Measurements from ENCODE around the gene PREX1. TPM values are rescaled to one million over a fixed set of nuclear protein-coding genes. Genes with fewer than 3 reads are reported as not detected.

Gene PREX1
- total RNA-seq, 1 experiment from 2014 or later, result 9.5 TPM

GRCh38 chr20:48708630-48709029 is 119.2 kb downstream of the PREX1 start:
- no peaks in the 10 kb centered on the region for H3K9me3 Mint-ChIP-seq (ENCODE audit: unreplicated experiment)
- no peak overlapping the region for H3K4me3 Mint-ChIP-seq (ENCODE audit: unreplicated experiment)
- peaks cover 16% of the 10 kb centered on the region for H3K4me1 Mint-ChIP-seq (ENCODE audit: low read depth, unreplicated experiment)
- Histone ChIP-seq H3K4me1 (peaks cover 7% of the 10 kb centered on the region), H3K27me3 (replicated peaks; ENCODE audit: control insufficient read depth, insufficient read depth, low read length) (no peaks in the 10 kb centered on the region), H3K4me3 (ENCODE audit: low read depth, low read length) (no peak overlapping the region), H3K36me3 (ENCODE audit: control insufficient read depth, insufficient read depth, low read length) (no peaks in the 10 kb centered on the region), H3K9me3 (no peaks in the 10 kb centered on the region)
- POLR2A ChIA-PET, result no interaction called here
- BruUV-seq (replicated peaks), result no TSS peak
- H3K27me3 Mint-ChIP-seq (ENCODE audit: insufficient read depth, unreplicated experiment), result no peaks in the 10 kb centered on the region
- no peak for DNase-seq
- H3K36me3 Mint-ChIP-seq (ENCODE audit: insufficient read depth, unreplicated experiment), result no peaks in the 10 kb centered on the region
- intact Hi-C loops (cut with micrococcal nuclease; ENCODE audit: unreplicated experiment), result no loop called here
- H3K27ac Mint-ChIP-seq (ENCODE audit: unreplicated experiment), result peak overlapping the region; percentile 3
- TF ChIP-seq CTCF (IDR thresholded peaks at IDR 0.05; ENCODE audit: insufficient read depth in 1 of 2, low read depth in 1 of 2, low read length in 1 of 2, severe bottlenecking in 1 of 2, unreplicated experiment in 1 of 2), result no peak
- CTCF ChIA-PET, result no interaction called here

GRCh38 chr20:48708116-48708515 is 119.7 kb downstream of the PREX1 start:
- H3K27ac Mint-ChIP-seq (ENCODE audit: unreplicated experiment), result peak overlapping the region; percentile 3
- no peaks in the 10 kb centered on the region for H3K36me3 Mint-ChIP-seq (ENCODE audit: insufficient read depth, unreplicated experiment)
- no peaks in the 10 kb centered on the region for H3K9me3 Mint-ChIP-seq (ENCODE audit: unreplicated experiment)
- no peak for TF ChIP-seq CTCF (IDR thresholded peaks at IDR 0.05; ENCODE audit: insufficient read depth in 1 of 2, low read depth in 1 of 2, low read length in 1 of 2, severe bottlenecking in 1 of 2, unreplicated experiment in 1 of 2)
- peaks cover 16% of the 10 kb centered on the region for H3K4me1 Mint-ChIP-seq (ENCODE audit: low read depth, unreplicated experiment)
- Histone ChIP-seq H3K9me3 (no peaks in the 10 kb centered on the region), H3K4me3 (ENCODE audit: low read depth, low read length) (no peak overlapping the region), H3K4me1 (peaks cover 7% of the 10 kb centered on the region), H3K36me3 (ENCODE audit: control insufficient read depth, insufficient read depth, low read length) (no peaks in the 10 kb centered on the region), H3K27me3 (replicated peaks; ENCODE audit: control insufficient read depth, insufficient read depth, low read length) (no peaks in the 10 kb centered on the region)
- no peaks in the 10 kb centered on the region for H3K27me3 Mint-ChIP-seq (ENCODE audit: insufficient read depth, unreplicated experiment)
- intact Hi-C loops (cut with micrococcal nuclease; ENCODE audit: unreplicated experiment), result no loop called here
- POLR2A ChIA-PET, result no interaction called here
- H3K4me3 Mint-ChIP-seq (ENCODE audit: unreplicated experiment), result no peak overlapping the region
- no TSS peak for BruUV-seq (replicated peaks)
- CTCF ChIA-PET, result interaction anchor here (1.7 kb wide), 1 partner anchor 50 kb away, joined by 5 read pairs; no protein-coding TSS in a partner anchor
- no peak for DNase-seq

GRCh38 chr20:48706710-48707365 is 121.0 kb downstream of the PREX1 start:
- ChIA-PET CTCF (interaction anchor here (1.0 to 1.7 kb wide), 2 partner anchors 9 to 49 kb away, joined by 3 to 5 read pairs; no protein-coding TSS in a partner anchor), POLR2A (no interaction called here)
- H3K27me3 Mint-ChIP-seq (ENCODE audit: insufficient read depth, unreplicated experiment), result no peaks in the 10 kb centered on the region
- H3K4me1 Mint-ChIP-seq (ENCODE audit: low read depth, unreplicated experiment), result peaks cover 16% of the 10 kb centered on the region
- Histone ChIP-seq H3K27me3 (replicated peaks; ENCODE audit: control insufficient read depth, insufficient read depth, low read length) (no peaks in the 10 kb centered on the region), H3K36me3 (ENCODE audit: control insufficient read depth, insufficient read depth, low read length) (no peaks in the 10 kb centered on the region), H3K4me3 (ENCODE audit: low read depth, low read length) (no peak overlapping the region), H3K9me3 (no peaks in the 10 kb centered on the region), H3K4me1 (peaks cover 7% of the 10 kb centered on the region)
- no peaks in the 10 kb centered on the region for H3K36me3 Mint-ChIP-seq (ENCODE audit: insufficient read depth, unreplicated experiment)
- intact Hi-C loops (cut with micrococcal nuclease; ENCODE audit: unreplicated experiment), result no loop called here
- no peak overlapping the region for H3K27ac Mint-ChIP-seq (ENCODE audit: unreplicated experiment)
- no peaks in the 10 kb centered on the region for H3K9me3 Mint-ChIP-seq (ENCODE audit: unreplicated experiment)
- TF ChIP-seq CTCF (IDR thresholded peaks at IDR 0.05; ENCODE audit: insufficient read depth in 1 of 2, low read depth in 1 of 2, low read length in 1 of 2, severe bottlenecking in 1 of 2, unreplicated experiment in 1 of 2), result peak in 1 of 2 experiments; percentile 12
- no peak for DNase-seq
- BruUV-seq (replicated peaks), result no TSS peak
- H3K4me3 Mint-ChIP-seq (ENCODE audit: unreplicated experiment), result no peak overlapping the region

All from Caco-2 (cell line).